H1 (cell line): ENCODE results near the gene FPGS. TPM values are rescaled to one million over a fixed set of nuclear protein-coding genes. Genes with fewer than 3 reads are reported as not detected.

Experiments
- CTCF ChIA-PET: fragments of 300-600 bp; sonication (Branson Sonifier 250); formaldehyde crosslinking; loops from one replicate; lab custom pipeline; 2021; ENCODE audit not compliant: partially characterized antibody; lab: Charles Lee
- POLR2A ChIA-PET: fragments of 300-600 bp; sonication (Branson Sonifier 250); formaldehyde crosslinking; loops from one replicate; lab custom pipeline; 2021; ENCODE audit warnings: inconsistent platforms; ENCODE audit not compliant: partially characterized antibody; lab: Charles Lee
- DNase-seq, 2 experiments: peaks; one replicate each; pipeline versions ENCODE4 v3.0.0 to v3.0.0-alpha.2; 2010 to 2022; ENCODE audit warnings: low spot score in 2 of 2, low read depth in 1 of 2, mixed read lengths in 1 of 2
- FAIRE-seq: peaks from 2 replicates; lab custom pipeline; 2011; peaks lifted over from hg19 to GRCh38; lab: Jason Lieb, UNC
- H2AFZ ChIP-seq: 2 replicates; pipeline ENCODE4 v1.8.1; 2012; ENCODE audit warnings: low read length, inconsistent platforms
- H2AK5ac ChIP-seq: 2 replicates; pipeline ENCODE4 v1.6.1; 2013; ENCODE audit warnings: low read depth, low read length
- H2BK120ac ChIP-seq: replicated peaks from 2 replicates; pipeline ENCODE3; 2013; ENCODE audit warnings: low read depth, low read length, inconsistent platforms
- H2BK12ac ChIP-seq: 2 replicates; pipeline ENCODE4 v1.6.1; 2013; ENCODE audit warnings: low read depth, low read length
- H2BK15ac ChIP-seq: 2 replicates; pipeline ENCODE4 v1.6.1; 2013; ENCODE audit warnings: low read length
- H2BK20ac ChIP-seq: 2 replicates; pipeline ENCODE4 v1.6.1; 2013; ENCODE audit warnings: low read length
- H2BK5ac ChIP-seq: 2 replicates; pipeline ENCODE4 v1.6.1; 2013; ENCODE audit warnings: low read depth, low read length
- H3K14ac ChIP-seq: 2 replicates; pipeline ENCODE4 v1.6.1; 2013; ENCODE audit warnings: inconsistent platforms; ENCODE audit not compliant: insufficient read length
- H3K18ac ChIP-seq: 2 replicates; pipeline ENCODE4 v1.6.1; 2013; ENCODE audit warnings: low read length; ENCODE audit errors: extremely low read depth
- H3K23ac ChIP-seq: 2 replicates; pipeline ENCODE4 v1.6.1; 2013; ENCODE audit warnings: inconsistent platforms; ENCODE audit not compliant: insufficient read length
- H3K23me2 ChIP-seq: 2 replicates; pipeline ENCODE4 v1.6.1; 2013; ENCODE audit warnings: low read depth, low read length
- H3K27ac ChIP-seq: 2 replicates; pipeline ENCODE4 v1.6.1; 2011; ENCODE audit warnings: low read depth, low read length, inconsistent platforms
- H3K27me3 ChIP-seq, 4 experiments: replicated peaks in 1 of 4; 1 replicate in 1 of 4; 2 replicates in 3 of 4; pipeline versions ENCODE4 v1.6.1 to v1.8.1; 2011 to 2013; ENCODE audit warnings: low read length in 3 of 4, mild to moderate bottlenecking in 3 of 4, inconsistent platforms in 2 of 4, mixed read lengths in 2 of 4, moderate library complexity in 1 of 4; ENCODE audit not compliant: control insufficient read depth in 3 of 4, insufficient read depth in 3 of 4; ENCODE audit errors: extremely low read depth in 1 of 4
- H3K36me3 ChIP-seq, 4 experiments: 2 replicates each; pipeline versions ENCODE4 v1.6.1 to v1.8.1; 2011 to 2013; ENCODE audit warnings: mild to moderate bottlenecking in 4 of 4, low read length in 3 of 4, moderate library complexity in 2 of 4, control low read depth in 1 of 4, inconsistent platforms in 1 of 4; ENCODE audit not compliant: insufficient read depth in 4 of 4, control insufficient read depth in 2 of 4
- H3K4ac ChIP-seq: replicated peaks from 2 replicates; pipeline ENCODE3; 2013; ENCODE audit warnings: low read length, low read depth, mixed read lengths, inconsistent platforms; ENCODE audit not compliant: insufficient read length
- H3K4me1 ChIP-seq, 4 experiments: replicated peaks in 1 of 4; 1 replicate in 1 of 4; 2 replicates in 3 of 4; pipeline versions ENCODE4 v1.6.1 to v1.8.1; 2011 to 2013; ENCODE audit warnings: low read length in 3 of 4, inconsistent platforms in 2 of 4, mixed read lengths in 1 of 4; ENCODE audit not compliant: insufficient read depth in 4 of 4, control insufficient read depth in 3 of 4
- H3K4me2 ChIP-seq, 2 experiments: 2 replicates each; pipeline versions ENCODE4 v1.6.1 to v1.8.1; 2011 to 2013; ENCODE audit warnings: low read depth in 2 of 2, low read length in 2 of 2, control low read depth in 1 of 2, inconsistent platforms in 1 of 2, mild to moderate bottlenecking in 1 of 2; ENCODE audit not compliant: insufficient read depth in 1 of 2
- H3K4me3 ChIP-seq, 4 experiments: fragments of 200-600, 300-600 bp in 1 of 4; sonication (generic), shearing (Covaris generic), sonication (Bioruptor Twin) in 1 of 4; 2 replicates each; pipeline versions ENCODE4 v1.5.1 to v1.8.1; 2011 to 2016; ENCODE audit warnings: low read length in 4 of 4, low read depth in 3 of 4, control low read depth in 2 of 4, inconsistent platforms in 2 of 4, mild to moderate bottlenecking in 2 of 4, mixed read lengths in 1 of 4, moderate library complexity in 1 of 4; ENCODE audit not compliant: insufficient read depth in 2 of 4; ENCODE audit errors: extremely low read depth in 1 of 4
- H3K56ac ChIP-seq: replicated peaks from 2 replicates; pipeline ENCODE3; 2013; ENCODE audit warnings: low read depth, mild to moderate bottlenecking, mixed read lengths, low read length, inconsistent platforms; ENCODE audit not compliant: insufficient read length
- H3K79me1 ChIP-seq: 2 replicates; pipeline ENCODE4 v1.6.1; 2013; ENCODE audit warnings: low read depth, low read length, control low read depth
- H3K79me2 ChIP-seq, 2 experiments: 2 replicates each; pipeline versions ENCODE4 v1.6.1 to v1.8.1; 2012 to 2013; ENCODE audit warnings: low read length in 2 of 2, mild to moderate bottlenecking in 2 of 2, inconsistent platforms in 1 of 2; ENCODE audit not compliant: insufficient read depth in 2 of 2, control insufficient read depth in 1 of 2
- H3K9ac ChIP-seq, 4 experiments: replicated peaks in 1 of 4; 1 replicate in 1 of 4; 2 replicates in 3 of 4; pipeline versions ENCODE4 v1.6.1 to v1.8.1; 2011 to 2013; ENCODE audit warnings: low read depth in 3 of 4, low read length in 3 of 4, control low read depth in 2 of 4, mild to moderate bottlenecking in 2 of 4, moderate library complexity in 2 of 4, inconsistent platforms in 1 of 4; ENCODE audit errors: extremely low read depth in 1 of 4
- H3K9me3 ChIP-seq, 2 experiments: 2 replicates each; pipeline versions ENCODE4 v1.6.1 to v1.8.1; 2012 to 2013; ENCODE audit warnings: mild to moderate bottlenecking in 2 of 2, moderate library complexity in 2 of 2, control low read depth in 1 of 2, inconsistent platforms in 1 of 2, low read depth in 1 of 2, low read length in 1 of 2, mixed read lengths in 1 of 2; ENCODE audit not compliant: insufficient read depth in 2 of 2
- H4K20me1 ChIP-seq, 2 experiments: replicated peaks in 1 of 2; 2 replicates each; pipeline versions ENCODE3 to v1.8.1; 2011 to 2013; ENCODE audit warnings: inconsistent platforms in 2 of 2, low read length in 2 of 2, mild to moderate bottlenecking in 1 of 2; ENCODE audit not compliant: insufficient read depth in 2 of 2, control insufficient read depth in 1 of 2
- H4K5ac ChIP-seq: 2 replicates; pipeline ENCODE4 v1.6.1; 2013; ENCODE audit warnings: low read length, low read depth, mixed read lengths, inconsistent platforms; ENCODE audit not compliant: insufficient read length
- H4K8ac ChIP-seq: 2 replicates; pipeline ENCODE4 v1.8.0; 2013; ENCODE audit warnings: mild to moderate bottlenecking, moderate library complexity, low read length, inconsistent platforms; ENCODE audit not compliant: insufficient read depth; ENCODE audit errors: extremely low read depth
- H4K91ac ChIP-seq: replicated peaks from 2 replicates; pipeline ENCODE3; 2013; ENCODE audit warnings: low read length, mixed read lengths, inconsistent platforms; ENCODE audit not compliant: insufficient read length
- ASH2L ChIP-seq: fragments of 200-600, 300-600 bp; sonication (generic); IDR thresholded peaks from one replicate; pipeline ENCODE4 v1.7.1; 2017; ENCODE audit warnings: low read length
- KDM1A ChIP-seq: fragments of 200-600, 300-600 bp; sonication (generic); IDR thresholded peaks from 2 replicates; pipeline ENCODE4 v1.7.1; 2016; ENCODE audit warnings: mild to moderate bottlenecking, low read length, borderline replicate concordance
- POU5F1 ChIP-seq: IDR thresholded peaks from 2 replicates; pipeline ENCODE4 v1.6.1; 2011; ENCODE audit warnings: low read depth, mild to moderate bottlenecking, low read length, moderate library complexity
- SIRT6 ChIP-seq: IDR thresholded peaks from one replicate; pipeline ENCODE4 v1.7.1; 2012; ENCODE audit warnings: low read length, inconsistent platforms
- TCF12 ChIP-seq: IDR thresholded peaks from 2 replicates; pipeline ENCODE4 v1.6.1; 2011; ENCODE audit warnings: low read depth, mild to moderate bottlenecking, low read length
- WGBS, 2 experiments: shearing (Covaris generic) in 1 of 2; methylation state at CpG; one replicate each; pipeline versions ENCODE4 v1.1.6 to v1.1.7; 2013 to 2015; ENCODE audit warnings: low lambda C conversion rate in 2 of 2, mixed read lengths in 2 of 2, inconsistent platforms in 1 of 2, low coverage in 1 of 2, missing lambda C conversion rate in 1 of 2; ENCODE audit not compliant: insufficient replicate concordance in 2 of 2, insufficient coverage in 1 of 2, insufficient read length in 1 of 2; ENCODE audit errors: extremely low coverage in 1 of 2, missing lambda C conversion rate in 1 of 2; 5-methylcytosine and 5-hydroxymethylcytosine counted together
- polyA plus RNA-seq, 7 experiments: library from polyadenylated mRNA; depleted of rRNA in 3 of 7; stranded (reverse) in 5 of 7; unstranded in 2 of 7; fragments of >200 nt in 5 of 7; fragments of 200-250 nt in 2 of 7; gene quantifications; 1 replicate in 5 of 7; 2 replicates in 1 of 7; 4 replicates in 1 of 7; pipeline versions ENCODE4 v1.2.1 to v1.2.3, GENCODE V29; 2011 to 2013; ENCODE audit warnings: missing spikeins in 2 of 7, mixed read lengths in 2 of 7
- total RNA-seq: library from RNA; stranded (reverse); fragmentation: NEBNext Ultra II Directional; extraction: Animal tissue kit (Norgen Biotek cat#: 25700); gene quantifications from 2 replicates; pipeline ENCODE4 v1.2.1, GENCODE V29; 2021

The FPGS gene
- total and polyA plus RNA-seq, 2 of the 8 experiments (the other 6 are each of a cell fraction or from before 2014, with no cell fraction given) = 62.4 to 83.0 TPM

DNA sequence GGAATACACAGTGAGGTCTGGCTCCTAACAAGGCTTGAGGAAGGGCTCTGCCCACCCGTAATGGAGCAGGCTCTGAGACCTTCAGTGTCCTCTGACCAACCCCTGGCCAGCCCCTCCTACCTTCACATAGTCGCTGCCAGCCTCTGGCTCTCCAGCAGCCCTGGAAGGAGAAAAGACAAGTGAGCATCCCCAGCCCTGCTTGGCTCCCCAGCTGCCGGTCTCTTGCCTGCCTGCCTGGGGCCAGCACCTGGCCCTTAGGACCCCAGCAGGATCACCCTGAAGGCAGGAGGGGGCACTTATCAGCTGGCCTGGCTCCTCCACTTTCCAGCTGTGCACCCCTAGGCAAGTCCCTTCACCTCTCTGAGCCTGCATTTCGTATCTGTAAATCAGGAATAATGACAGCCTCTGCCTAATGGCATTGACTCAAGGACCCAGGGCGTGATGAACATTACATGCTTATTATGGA lies 41.2 kb upstream of the FPGS start:
- ChIA-PET CTCF (interaction anchor here (0.6 to 14.6 kb wide), 8 partner anchors 8 to 1403 kb away, joined by 3 to 227 read pairs (median 3); partner anchors contain the start of genes CDK9 and SH2D3C), POLR2A (interaction anchor here (1.0 to 1.4 kb wide), 3 partner anchors 21 to 308 kb away, joined by 3 to 4 read pairs (median 3); no protein-coding TSS in a partner anchor)
- no peak for FAIRE-seq

More for the DNA sequence above, 41.2 kb upstream of the FPGS start:
- H3K18ac ChIP-seq = no peak overlapping the region
- no peaks in the 10 kb centered on the region for H4K20me1 ChIP-seq
- no peak overlapping the region for H4K8ac ChIP-seq
- H3K27ac ChIP-seq = no peak overlapping the region; the same call in 1 of the 2 replicates
- no peak overlapping the region for H2AFZ ChIP-seq
- H3K4ac ChIP-seq = no peak overlapping the region
- WGBS, 2 experiments = 74% methylated on average over 5 of the region's 5 CpGs; no CpG with 5 or more reads in 1 of the 2 experiments
- no peak overlapping the region for H2BK120ac ChIP-seq
- H2BK12ac ChIP-seq = no peak overlapping the region
- no peaks in the 10 kb centered on the region for H3K79me1 ChIP-seq
- H3K4me1 ChIP-seq = peaks cover 0 to 16% (median 13%) of the 10 kb centered on the region in 4 experiments; a peak in 6 of 7 replicates
- no peak overlapping the region for H2BK5ac ChIP-seq
- no peak overlapping the region for H3K9ac ChIP-seq
- H3K4me3 ChIP-seq = no peak overlapping the region
- H3K27me3 ChIP-seq = no peaks in the 10 kb centered on the region; a peak in 1 of 7 replicates
- H3K14ac ChIP-seq = no peak overlapping the region
- H3K4me2 ChIP-seq = 0 out of 4 replicates have a peak overlapping the region, but pooled peaks of 1 of the 2 experiments have one; percentile 32
- peak; percentile 48; the same call in 1 of the 2 replicates for TF ChIP-seq KDM1A
- TF ChIP-seq TCF12 = no peak
- no peak for TF ChIP-seq POU5F1
- no peak for TF ChIP-seq SIRT6
- no peak for TF ChIP-seq ASH2L
- H4K91ac ChIP-seq = no peak overlapping the region
- no peak overlapping the region for H4K5ac ChIP-seq
- no peak overlapping the region for H3K56ac ChIP-seq
- H3K23ac ChIP-seq = no peak overlapping the region
- no peaks in the 10 kb centered on the region for H3K36me3 ChIP-seq
- H3K79me2 ChIP-seq = no peaks in the 10 kb centered on the region
- peak overlapping the region; percentile 34; the same call in 1 of the 2 replicates for H2BK20ac ChIP-seq
- 0 out of 2 replicates have a peak overlapping the region, but pooled peaks have one; percentile 61 for H2BK15ac ChIP-seq
- H3K9me3 ChIP-seq = no peaks in the 10 kb centered on the region
- H3K23me2 ChIP-seq = no peaks in the 10 kb centered on the region
- DNase-seq = no peak
- no peak overlapping the region for H2AK5ac ChIP-seq
